Heart right ventricle (tissue), 16 donors: Measurements from ENCODE around the gene AKAP13. TPM values are rescaled to one million over a fixed set of nuclear protein-coding genes. Genes with fewer than 3 reads are reported as not detected.

Experiments
- ATAC-seq, 8 donors: fragments of 200-7000 bp; cut with Tn5 transposase; one replicate each; pipeline ENCODE4 v1.9.1; 2020; ENCODE audit warnings: mild to moderate bottlenecking in 8 of 8, moderate library complexity in 8 of 8, moderate number of reproducible peaks in 1 of 8
- DNase-seq, 2 donors: peaks; one replicate each; pipeline ENCODE4 v3.0.0-alpha.2; 2020
- H3K27ac ChIP-seq, 10 donors: fragments of 200-600 bp; sonication (generic) in 2 of 10; one replicate each; pipeline versions ENCODE4 v1.5.0 to v1.8.0; 2020 to 2022; ENCODE audit warnings: mild to moderate bottlenecking in 3 of 10
- H3K27me3 ChIP-seq, 7 donors: fragments of 200-600 bp; one replicate each; pipeline ENCODE4 v1.8.0; 2021 to 2022; ENCODE audit warnings: mild to moderate bottlenecking in 2 of 7
- H3K36me3 ChIP-seq, 9 donors: fragments of 200-600 bp; sonication (generic) in 1 of 9; one replicate each; pipeline versions ENCODE4 v1.5.0 to v1.8.0; 2020 to 2022; ENCODE audit warnings: mild to moderate bottlenecking in 2 of 9
- H3K4me1 ChIP-seq, 9 donors: fragments of 200-600 bp; sonication (generic) in 1 of 9; one replicate each; pipeline versions ENCODE4 v1.5.0 to v1.8.0; 2020 to 2022; ENCODE audit warnings: mild to moderate bottlenecking in 4 of 9
- H3K4me3 ChIP-seq, 10 donors: fragments of 200-600 bp; sonication (generic) in 2 of 10; one replicate each; pipeline versions ENCODE4 v1.5.0 to v1.8.0; 2020 to 2022; ENCODE audit warnings: mild to moderate bottlenecking in 7 of 10, moderate library complexity in 2 of 10
- H3K9me3 ChIP-seq, 11 donors: fragments of 200-600 bp in 10 of 11; sonication (generic) in 2 of 11; one replicate each; pipeline versions ENCODE4 v1.5.0 to v1.8.0; 2013 to 2022; ENCODE audit warnings: mild to moderate bottlenecking in 2 of 11, control low read depth in 1 of 11, moderate library complexity in 1 of 11
- CTCF ChIP-seq, 9 donors: fragments of 200-600 bp; sonication (generic) in 2 of 9; IDR thresholded peaks; one replicate each; pipeline versions ENCODE4 v1.5.0 to v1.8.0; 2021 to 2022; ENCODE audit warnings: antibody characterized with exemption in 9 of 9, mild to moderate bottlenecking in 5 of 9, moderate library complexity in 1 of 9
- WGBS, 2 donors: extraction: QIAGEN DNeasy Blood & Tissue Kit; methylation state at CpG; one replicate each; pipeline ENCODE4 v1.1.7; 2013; ENCODE audit warnings: inconsistent platforms in 1 of 2; 5-methylcytosine and 5-hydroxymethylcytosine counted together
- intact Hi-C, 10 donors: fragments of 100-400 bp; cut with DNase I; formaldehyde crosslinking; loops; one replicate each; pipeline versions ENCODE4 v1.11.1 to v1.14.2; 2022
- polyA plus RNA-seq, 2 donors: library from polyadenylated mRNA; stranded (reverse); fragments of 200-250 nt; gene quantifications; one replicate each; pipeline ENCODE4 v1.2.3, GENCODE V29; 2013
- total RNA-seq, 10 donors: library from RNA; stranded (reverse); fragmentation: NEBNext Ultra II Directional in 3 of 10; extraction: Animal tissue kit (Norgen Biotek cat#: 25700) in 3 of 10; gene quantifications; one replicate each; pipeline versions ENCODE4 v1.2.1 to v1.2.4, GENCODE V29; 2021 to 2023
- donor health status: Arrhythmogenic right ventricular cardiomyopathy.
- donor health status: ischemic (EF 13 %, LVEDD 7.1; RV severe dilation, severe dysfunction).
- donor health status: healthy with polysubstance abuse.
- donor health status: DM: no; HTN: yes; CAD: no.
- donor health status: DM: no; HTN: no; CAD: no.
- donor health status: ischemic (EF 25% LVEDD 6.9; RV normal size, moderate dysfunction).
- donor health status: ischemic (EF 25% LVEDD 5.7; RV mildly dilated, moderate dysfunction).
- donor health status: healthy.
- donor health status: DM: yes; HTN: yes; CAD: no.
- donor health status: Ischemic cardiomyopathy.
- donor health status: ischemic (EF 35%, LVEDD 5.7; RV mildly dilated, moderate dysfunction).
- donor health status: nonischemic (EF 11% LVEDD 7.7; RV severe dilation, severe dysfunction).
- donor health status: DM: yes; HTN: yes; CAD: no.
- donor health status: PGD.
- donor health status: ischemic (EF 29% LVEDD 5.4; RV normal size, mild dysfunction).
- donor health status: nonischemic (EF 23%, LVEDD 6.1; RV moderate dilation, normal function).

Gene AKAP13
- total and polyA plus RNA-seq, 12 donors, result 89.3 to 645 (median 480) TPM

DNA sequence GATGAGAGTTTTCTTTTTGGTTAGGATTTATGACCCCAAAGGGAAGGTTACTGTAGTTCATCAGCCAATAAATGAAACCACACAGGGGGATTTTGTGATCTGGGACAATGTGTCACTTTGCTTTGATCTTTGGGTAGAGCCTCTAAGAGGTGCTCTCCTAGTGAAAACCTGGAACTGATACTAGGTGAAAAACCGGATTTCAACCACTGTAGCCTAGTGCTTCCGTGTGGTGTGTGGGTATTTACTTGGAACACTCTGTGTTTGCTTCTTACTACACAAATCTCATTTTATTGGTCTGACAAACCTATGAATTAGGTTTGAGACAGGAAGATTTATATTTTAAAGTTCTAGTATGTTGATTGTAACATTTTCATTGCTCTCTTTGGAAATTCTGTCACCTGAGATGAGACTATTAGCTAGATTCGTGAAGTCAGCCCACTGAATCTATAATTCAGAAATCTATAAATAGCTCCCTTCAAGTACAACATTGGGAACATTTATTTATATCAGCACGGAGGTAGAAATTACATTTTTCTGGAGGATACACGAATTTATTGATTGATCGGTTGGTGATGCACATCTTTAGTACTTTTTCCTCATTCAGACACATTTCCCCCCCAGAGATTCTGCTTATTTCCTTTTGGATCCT, 119.8 kb downstream of the AKAP13 start:
- Histone ChIP-seq H3K27ac (peak overlapping the region; percentile 28 to 90 (median 67)), H3K27me3 (no peaks in the 10 kb centered on the region), H3K4me3 (peak overlapping the region in 2 of 10 donors; percentile 4 to 15), H3K36me3 (no peaks in the 10 kb centered on the region), H3K4me1 (peaks cover 18 to 98% (median 75%) of the 10 kb centered on the region in 9 donors), H3K9me3 (no peaks in the 10 kb centered on the region)
- DNase-seq, result no peak
- 42 to 45% methylated on average over 6 of the region's 6 CpGs for WGBS, 2 donors
- no peak for TF ChIP-seq CTCF (IDR thresholded peaks at IDR 0.05)
- ATAC-seq, result no peak
- intact Hi-C loops, result loop anchor here in 5 of 10 donors (5.0 to 10.0 kb wide), 3 partner anchors 77 to 168 kb away; no protein-coding TSS in a partner anchor

DNA sequence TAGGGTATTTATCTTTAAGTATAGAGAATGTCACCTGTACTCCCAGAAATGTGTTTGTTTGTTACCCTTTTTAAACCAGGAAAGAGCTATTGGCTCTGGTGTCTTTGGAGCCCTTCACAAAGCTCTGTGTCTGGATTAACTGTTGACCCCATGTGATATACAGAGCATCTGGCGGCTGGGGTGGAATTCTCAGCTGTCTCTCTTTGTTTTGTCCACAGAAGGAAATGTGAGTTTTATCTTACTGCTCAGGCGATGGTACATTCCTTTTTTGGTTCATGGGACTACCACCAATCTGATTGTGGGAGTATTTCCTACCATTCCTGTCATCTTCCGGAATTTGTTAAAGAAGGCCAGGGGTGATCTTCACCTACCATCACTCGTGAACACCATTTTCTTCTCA, 120.3 kb downstream of the AKAP13 start:
- peak overlapping the region in 1 of 10 donors; percentile 15 for H3K4me3 ChIP-seq

DNA sequence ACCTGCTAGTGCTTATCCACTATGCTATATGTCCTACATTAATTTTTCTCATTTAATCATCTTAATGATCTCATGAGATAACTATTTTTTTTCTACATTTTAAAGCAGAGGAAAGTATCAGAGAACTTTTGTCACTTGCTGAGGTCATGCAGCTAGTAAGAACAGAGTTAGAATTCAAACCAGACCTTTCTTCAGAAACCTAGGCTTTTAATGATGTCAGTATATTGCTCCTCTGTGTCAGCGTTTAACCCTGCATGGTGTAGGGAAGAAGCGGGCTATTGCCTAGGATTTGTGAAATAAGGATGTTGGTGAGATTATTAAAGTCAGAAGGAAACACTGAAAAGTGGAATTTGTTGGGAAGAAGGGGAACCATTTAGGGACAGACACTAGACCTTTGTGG, 121.2 kb downstream of the AKAP13 start:
- Histone ChIP-seq H3K36me3 (no peaks in the 10 kb centered on the region), H3K4me1 (peaks cover 11 to 95% (median 70%) of the 10 kb centered on the region in 9 donors), H3K27ac (peak overlapping the region in 8 of 10 donors; percentile 59 to 90 (median 71)), H3K4me3 (no peak overlapping the region), H3K9me3 (no peaks in the 10 kb centered on the region), H3K27me3 (no peaks in the 10 kb centered on the region)
- ATAC-seq, result no peak
- 91 to 93% methylated on average over 2 of the region's 2 CpGs for WGBS, 2 donors
- no peak for DNase-seq
- intact Hi-C loops, result loop anchor here in 5 of 10 donors (5.0 to 10.0 kb wide), 3 partner anchors 76 to 169 kb away; no protein-coding TSS in a partner anchor
- TF ChIP-seq CTCF (IDR thresholded peaks at IDR 0.05), result no peak

More for the DNA sequence above, 120.3 kb downstream of the AKAP13 start:
- WGBS, 2 donors, result 17 to 36% methylated on average over 4 of the region's 4 CpGs
- no peaks in the 10 kb centered on the region for H3K27me3 ChIP-seq
- DNase-seq, result peak in 1 of 2 donors; percentile 45
- intact Hi-C loops, result loop anchor here in 5 of 10 donors (5.0 to 10.0 kb wide), 3 partner anchors 77 to 168 kb away; no protein-coding TSS in a partner anchor
- TF ChIP-seq CTCF (IDR thresholded peaks at IDR 0.05), result no peak
- peak overlapping the region; percentile 15 to 90 (median 67) for H3K27ac ChIP-seq
- no peaks in the 10 kb centered on the region for H3K36me3 ChIP-seq
- no peaks in the 10 kb centered on the region for H3K9me3 ChIP-seq
- ATAC-seq, result peak in 7 of 8 donors; percentile 32 to 81 (median 62)
- H3K4me1 ChIP-seq, result peaks cover 17 to 98% (median 75%) of the 10 kb centered on the region in 9 donors

GRCh38 chr15:85503151-85503799, 122.9 kb downstream of the AKAP13 start:
- H3K27ac ChIP-seq, result peak overlapping the region in 8 of 10 donors; percentile 4 to 90 (median 55)
- WGBS, 2 donors, result 72% methylated on average over 4 of the region's 4 CpGs
- H3K4me3 ChIP-seq, result no peak overlapping the region
- intact Hi-C loops, result loop anchor here in 5 of 10 donors (5.0 to 10.0 kb wide), 3 partner anchors 74 to 171 kb away; no protein-coding TSS in a partner anchor
- H3K36me3 ChIP-seq, result no peaks in the 10 kb centered on the region
- no peaks in the 10 kb centered on the region for H3K27me3 ChIP-seq
- no peak for TF ChIP-seq CTCF (IDR thresholded peaks at IDR 0.05)
- H3K4me1 ChIP-seq, result peaks cover 10 to 95% (median 53%) of the 10 kb centered on the region in 9 donors
- no peak for DNase-seq
- H3K9me3 ChIP-seq, result no peaks in the 10 kb centered on the region
- ATAC-seq, result peak in 1 of 8 donors; percentile 15
